Lung (tissue), 12 donors: ENCODE measurements around the gene NPSR1. TPM values are rescaled to one million over a fixed set of nuclear protein-coding genes. Genes with fewer than 3 reads are reported as not detected.

Experiments
- ATAC-seq: fragments of 200-7000 bp; cut with Tn5 transposase; one replicate; pipeline ENCODE4 v1.9.1; 2020; ENCODE audit warnings: moderate number of reproducible peaks; ENCODE audit not compliant: insufficient read depth, low FRiP score
- DNase-seq, 3 donors: peaks; one replicate each; pipeline ENCODE4 v3.0.0-alpha.2; 2013 to 2017
- H3K27ac ChIP-seq, 2 donors: one replicate each; pipeline ENCODE4 v1.5.1; 2013; ENCODE audit warnings: mild to moderate bottlenecking in 2 of 2, moderate library complexity in 2 of 2, control low read depth in 1 of 2, inconsistent platforms in 1 of 2, low read depth in 1 of 2, low read length in 1 of 2
- H3K27me3 ChIP-seq, 3 donors: one replicate each; pipeline ENCODE4 v1.5.1; 2013; ENCODE audit warnings: low read length in 2 of 3; ENCODE audit not compliant: control insufficient read depth in 3 of 3, insufficient read depth in 3 of 3
- H3K36me3 ChIP-seq, 4 donors: one replicate each; pipeline ENCODE4 v1.5.1; 2013; ENCODE audit warnings: low read length in 4 of 4, mild to moderate bottlenecking in 1 of 4, moderate library complexity in 1 of 4; ENCODE audit not compliant: control insufficient read depth in 4 of 4, insufficient read depth in 4 of 4
- H3K4me1 ChIP-seq, 5 donors: one replicate each; pipeline ENCODE4 v1.5.1; 2013; ENCODE audit warnings: low read length in 5 of 5, mild to moderate bottlenecking in 2 of 5, moderate library complexity in 1 of 5; ENCODE audit not compliant: control insufficient read depth in 5 of 5, insufficient read depth in 5 of 5
- H3K4me3 ChIP-seq: one replicate; pipeline ENCODE4 v1.5.1; 2013; ENCODE audit warnings: mild to moderate bottlenecking, control low read depth, moderate library complexity
- H3K9ac ChIP-seq, 2 donors: one replicate each; pipeline ENCODE4 v1.5.1; 2013; ENCODE audit warnings: low read length in 2 of 2, control low read depth in 1 of 2; ENCODE audit not compliant: insufficient read depth in 1 of 2
- H3K9me3 ChIP-seq, 4 donors: one replicate each; pipeline ENCODE4 v1.5.1; 2013; ENCODE audit warnings: low read length in 3 of 4, mild to moderate bottlenecking in 1 of 4, moderate library complexity in 1 of 4; ENCODE audit not compliant: control insufficient read depth in 4 of 4, insufficient read depth in 3 of 4
- CTCF ChIP-seq: IDR thresholded peaks from 2 replicates; pipeline ENCODE4 v1.5.1; 2012; ENCODE audit warnings: mild to moderate bottlenecking; ENCODE audit errors: control extremely low read depth, extremely low read depth
- WGBS, 2 donors: extraction: QIAGEN DNeasy Blood & Tissue Kit; methylation state at CpG; one replicate each; pipeline ENCODE4 v1.1.7; 2013; 5-methylcytosine and 5-hydroxymethylcytosine counted together
- polyA plus RNA-seq, 2 donors: library from polyadenylated mRNA; stranded (reverse); fragments of 200-250 nt; gene quantifications; one replicate each; pipeline ENCODE4 v1.2.1, GENCODE V29; 2013
- total RNA-seq, 2 donors: library from RNA; depleted of rRNA in 1 of 2; stranded (reverse); fragments of >200 nt in 1 of 2; gene quantifications; one replicate each; pipeline ENCODE4 v1.2.1, GENCODE V29; 2014 to 2021
- donor health status: control.
- donor health status: control.
- donor health status: Bipolar disorder and iron deficiency.
- donor health status: healthy.
- donor health status: DM: yes; HTN: yes; CAD: no.

NPSR1 gene
- total and polyA plus RNA-seq, 4 donors = not detected

GRCh38 chr7:34747867-34748727 is 90.1 kb downstream of the NPSR1 start:
- DNase-seq (peak; percentile 69 to 85 (median 71)), ATAC-seq (peak; percentile 90)
- H3K36me3 ChIP-seq = no peaks in the 10 kb centered on the region
- peaks cover 0 to 18% (median 3%) of the 10 kb centered on the region in 5 donors for H3K4me1 ChIP-seq
- no peak for TF ChIP-seq CTCF
- H3K27me3 ChIP-seq = no peaks in the 10 kb centered on the region
- no peak overlapping the region for H3K9ac ChIP-seq
- no peaks in the 10 kb centered on the region for H3K9me3 ChIP-seq
- 29 to 60% methylated on average over 8 of the region's 8 CpGs for WGBS, 2 donors
- no peak overlapping the region for H3K4me3 ChIP-seq
- peak overlapping the region; percentile 74 to 77 for H3K27ac ChIP-seq

DNA sequence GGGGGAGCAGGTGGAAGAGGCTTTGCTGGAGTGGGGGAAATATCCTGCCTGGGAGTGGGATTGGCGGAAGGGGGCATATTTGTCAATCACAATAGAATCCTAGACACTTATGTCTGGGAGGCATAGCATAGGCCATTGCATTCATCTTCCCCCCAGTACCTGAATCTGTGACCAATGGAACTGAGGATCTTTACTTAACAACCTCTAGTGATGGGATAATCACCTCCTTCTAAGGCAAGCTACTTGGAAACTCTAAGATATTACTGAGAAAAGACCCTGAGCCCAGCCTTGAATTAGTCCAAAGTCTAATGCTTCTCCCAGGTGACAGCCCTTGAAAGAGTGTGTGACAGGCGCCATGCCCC is 90.7 kb downstream of the NPSR1 start:
- 85 to 88% methylated on average over 2 of the region's 2 CpGs for WGBS, 2 donors
- peak overlapping the region; percentile 13 to 56 for H3K27ac ChIP-seq
- no peaks in the 10 kb centered on the region for H3K27me3 ChIP-seq
- TF ChIP-seq CTCF = no peak
- no peaks in the 10 kb centered on the region for H3K36me3 ChIP-seq
- H3K4me1 ChIP-seq = peaks cover 0 to 18% (median 3%) of the 10 kb centered on the region in 5 donors
- no peaks in the 10 kb centered on the region for H3K9me3 ChIP-seq
- no peak overlapping the region for H3K4me3 ChIP-seq
- DNase-seq (no peak), ATAC-seq (no peak)
- H3K9ac ChIP-seq = no peak overlapping the region

DNA sequence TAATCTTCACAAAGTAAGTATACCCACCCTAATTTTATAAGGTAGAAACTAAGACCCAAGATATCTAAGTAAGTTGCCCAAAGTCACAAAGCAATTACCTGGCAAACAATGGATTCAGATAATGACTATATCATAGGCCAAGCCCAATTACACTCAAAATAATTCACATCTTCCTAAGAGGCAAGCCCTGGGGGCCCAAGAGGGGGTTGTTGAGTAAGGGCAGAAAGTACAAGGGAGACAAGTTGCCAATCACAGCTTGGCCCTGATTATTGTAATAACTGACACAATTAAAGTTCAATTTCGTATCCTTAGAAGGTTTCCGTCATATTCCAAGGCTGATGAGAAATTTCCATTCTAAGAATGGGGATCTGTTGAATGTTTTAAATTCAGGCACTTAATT is 91.4 kb downstream of the NPSR1 start:
- peaks cover 0 to 18% (median 3%) of the 10 kb centered on the region in 5 donors for H3K4me1 ChIP-seq
- WGBS, 2 donors = 94 to 97% methylated on average over 2 of the region's 2 CpGs
- no peak overlapping the region for H3K4me3 ChIP-seq
- no peaks in the 10 kb centered on the region for H3K27me3 ChIP-seq
- no peak overlapping the region for H3K27ac ChIP-seq
- H3K36me3 ChIP-seq = no peaks in the 10 kb centered on the region
- DNase-seq (no peak), ATAC-seq (no peak)
- no peak overlapping the region for H3K9ac ChIP-seq
- no peaks in the 10 kb centered on the region for H3K9me3 ChIP-seq
- no peak for TF ChIP-seq CTCF
